Stomach (tissue), 9 donors: ENCODE results near the gene CYP4F12. TPM values are rescaled to one million over a fixed set of nuclear protein-coding genes. Genes with fewer than 3 reads are reported as not detected.

ENCODE experiments used
- DNase-seq, 2 donors: peaks; one replicate each; pipeline versions ENCODE4 v3.0.0 to v3.0.0-alpha.2; 2013 to 2019
- H3K27ac ChIP-seq, 5 donors: fragments of 200-600 bp in 4 of 5; sonication (generic) in 4 of 5; one replicate each; pipeline ENCODE4 v1.5.1; 2013 to 2019; ENCODE audit warnings: mild to moderate bottlenecking in 1 of 5, moderate library complexity in 1 of 5
- H3K27me3 ChIP-seq, 3 donors: fragments of 200-600 bp; sonication (generic); one replicate each; pipeline ENCODE4 v1.5.1; 2017 to 2019; ENCODE audit warnings: mixed run types in 1 of 3
- H3K36me3 ChIP-seq, 4 donors: fragments of 200-600 bp; sonication (generic); 1 replicate in 3 of 4; 2 replicates in 1 of 4; pipeline ENCODE4 v1.5.1; 2016 to 2019
- H3K4me1 ChIP-seq, 4 donors: fragments of 200-600 bp; sonication (generic); one replicate each; pipeline ENCODE4 v1.5.1; 2016 to 2019
- H3K4me3 ChIP-seq, 4 donors: fragments of 200-600 bp; sonication (generic) in 3 of 4; one replicate each; pipeline ENCODE4 v1.5.1; 2016 to 2019; ENCODE audit warnings: mild to moderate bottlenecking in 1 of 4
- H3K9me3 ChIP-seq, 4 donors: fragments of 200-600 bp; sonication (generic); one replicate each; pipeline ENCODE4 v1.5.1; 2016 to 2019
- EP300 ChIP-seq: sonication (generic); formaldehyde crosslinking; IDR thresholded peaks from one replicate; pipeline ENCODE4 v1.6.1; 2017; ENCODE audit warnings: antibody characterized with exemption
- POLR2A ChIP-seq, 4 donors: fragments of 450-650 bp; IDR thresholded peaks; one replicate each; pipeline ENCODE4 v1.6.1; 2016; ENCODE audit warnings: antibody characterized with exemption in 4 of 4, control low read depth in 2 of 4, mild to moderate bottlenecking in 1 of 4, moderate library complexity in 1 of 4
- POLR2AphosphoS5 ChIP-seq, 3 donors: sonication (generic); formaldehyde crosslinking; IDR thresholded peaks; one replicate each; pipeline ENCODE4 v1.6.1; 2016; ENCODE audit warnings: antibody characterized with exemption in 3 of 3
- WGBS, 5 donors: extraction: QIAGEN DNeasy Blood & Tissue Kit in 3 of 5; methylation state at CpG; one replicate each; pipeline versions ENCODE4 v1.1.5 to v1.1.7; 2013 to 2018; 5-methylcytosine and 5-hydroxymethylcytosine counted together
- intact Hi-C: fragments of 100-400 bp; cut with DNase I; formaldehyde crosslinking; loops from one replicate; pipeline ENCODE4 v1.15.1; 2023; ENCODE audit warnings: low total_unique reads
- polyA plus RNA-seq, 3 donors: library from polyadenylated mRNA; stranded (reverse); fragments of 200-250 nt; gene quantifications; one replicate each; pipeline ENCODE4 v1.2.3, GENCODE V29; 2013
- total RNA-seq, 5 donors: library from RNA; depleted of rRNA; stranded (reverse); fragments of >200 nt; gene quantifications; one replicate each; pipeline versions ENCODE4 v1.1.0 to v1.2.3, GENCODE V29; 2014 to 2016
- TF ChIP-seq, protein P1 (sequence below), 7 experiments: fragments of 450-650 bp in 4 of 7; fragments of 200-600 bp in 3 of 7; sonication (generic) in 3 of 7; IDR thresholded peaks; one replicate each; pipeline ENCODE4 v1.5.1; 2016 to 2019; ENCODE audit warnings: antibody characterized with exemption in 7 of 7, control low read depth in 2 of 7, mild to moderate bottlenecking in 1 of 7
- donor health status: healthy with polysubstance abuse.
- donor health status: Bipolar disorder and iron deficiency.
- donor health status: healthy.

CYP4F12 gene
- total and polyA plus RNA-seq, 8 donors: 2.5 to 113 (median 35.1) TPM

DNA sequence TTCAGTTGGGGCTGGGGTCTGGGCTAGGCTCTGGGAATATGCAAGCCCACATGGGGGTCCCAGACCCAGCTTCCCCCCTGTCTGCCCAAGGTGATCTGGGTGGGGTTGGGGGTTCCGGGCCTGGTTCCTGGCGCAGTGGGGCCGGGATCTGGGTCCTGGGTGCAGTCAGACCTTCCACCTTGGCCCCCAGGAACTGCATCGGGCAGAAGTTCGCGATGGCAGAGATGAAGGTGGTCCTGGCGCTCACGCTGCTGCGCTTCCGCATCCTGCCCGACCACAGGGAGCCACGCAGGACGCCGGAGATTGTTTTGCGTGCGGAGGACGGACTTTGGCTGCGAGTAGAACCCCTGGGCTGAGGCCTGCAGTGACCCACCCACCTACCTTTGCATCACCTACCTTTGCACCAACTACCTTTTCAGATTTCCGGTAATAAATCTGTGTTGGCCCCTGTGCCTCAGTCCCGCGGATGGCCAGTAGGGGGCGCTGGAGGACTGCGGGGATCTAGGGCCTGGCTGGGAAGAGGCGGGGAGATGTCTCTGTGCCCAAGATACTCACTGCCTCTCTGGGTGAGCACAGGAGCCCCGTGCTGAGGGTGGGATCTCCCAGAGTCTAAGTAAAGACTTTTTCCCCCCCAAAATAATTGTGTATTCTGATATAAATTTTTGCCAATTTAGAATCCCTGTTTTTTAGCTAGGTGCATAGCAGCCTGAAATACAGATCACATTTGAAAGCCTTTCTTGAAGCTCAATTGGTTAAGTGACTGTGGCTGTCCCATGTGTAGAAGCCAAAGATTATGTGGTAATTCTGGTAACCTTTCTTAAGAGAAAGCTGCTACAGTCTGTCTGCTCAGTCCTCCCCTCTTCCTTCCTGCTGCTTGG is 43.6 kb upstream of the CYP4F12 start:
- peak in 1 of 3 donors; percentile 33 for TF ChIP-seq POLR2AphosphoS5 (IDR thresholded peaks at IDR 0.05)
- no peak for TF ChIP-seq POLR2A (IDR thresholded peaks at IDR 0.05)
- TF ChIP-seq EP300: no peak
- TF ChIP-seq, protein P1, sequence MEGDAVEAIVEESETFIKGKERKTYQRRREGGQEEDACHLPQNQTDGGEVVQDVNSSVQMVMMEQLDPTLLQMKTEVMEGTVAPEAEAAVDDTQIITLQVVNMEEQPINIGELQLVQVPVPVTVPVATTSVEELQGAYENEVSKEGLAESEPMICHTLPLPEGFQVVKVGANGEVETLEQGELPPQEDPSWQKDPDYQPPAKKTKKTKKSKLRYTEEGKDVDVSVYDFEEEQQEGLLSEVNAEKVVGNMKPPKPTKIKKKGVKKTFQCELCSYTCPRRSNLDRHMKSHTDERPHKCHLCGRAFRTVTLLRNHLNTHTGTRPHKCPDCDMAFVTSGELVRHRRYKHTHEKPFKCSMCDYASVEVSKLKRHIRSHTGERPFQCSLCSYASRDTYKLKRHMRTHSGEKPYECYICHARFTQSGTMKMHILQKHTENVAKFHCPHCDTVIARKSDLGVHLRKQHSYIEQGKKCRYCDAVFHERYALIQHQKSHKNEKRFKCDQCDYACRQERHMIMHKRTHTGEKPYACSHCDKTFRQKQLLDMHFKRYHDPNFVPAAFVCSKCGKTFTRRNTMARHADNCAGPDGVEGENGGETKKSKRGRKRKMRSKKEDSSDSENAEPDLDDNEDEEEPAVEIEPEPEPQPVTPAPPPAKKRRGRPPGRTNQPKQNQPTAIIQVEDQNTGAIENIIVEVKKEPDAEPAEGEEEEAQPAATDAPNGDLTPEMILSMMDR (IDR thresholded peaks at IDR 0.05): peak in 6 of 7 experiments; percentile 87 to 97 (median 94)
- WGBS, 5 donors: 0 to 17% (median 9%) methylated on average over 12 to 25 of the region's 25 CpGs
- Histone ChIP-seq H3K27ac (no peak overlapping the region), H3K36me3 (no peaks in the 10 kb centered on the region), H3K9me3 (no peaks in the 10 kb centered on the region), H3K27me3 (peaks cover 0 to 34% (median 8%) of the 10 kb centered on the region in 3 donors), H3K4me1 (peaks cover 0 to 8% (median 4%) of the 10 kb centered on the region in 4 donors), H3K4me3 (no peak overlapping the region)
- peak; percentile 89 to 90 for DNase-seq
- intact Hi-C loops: loop anchor here (10.0 kb wide), 1 partner anchor 556 kb away; the partner anchor contains the start of gene FAM32A

DNA sequence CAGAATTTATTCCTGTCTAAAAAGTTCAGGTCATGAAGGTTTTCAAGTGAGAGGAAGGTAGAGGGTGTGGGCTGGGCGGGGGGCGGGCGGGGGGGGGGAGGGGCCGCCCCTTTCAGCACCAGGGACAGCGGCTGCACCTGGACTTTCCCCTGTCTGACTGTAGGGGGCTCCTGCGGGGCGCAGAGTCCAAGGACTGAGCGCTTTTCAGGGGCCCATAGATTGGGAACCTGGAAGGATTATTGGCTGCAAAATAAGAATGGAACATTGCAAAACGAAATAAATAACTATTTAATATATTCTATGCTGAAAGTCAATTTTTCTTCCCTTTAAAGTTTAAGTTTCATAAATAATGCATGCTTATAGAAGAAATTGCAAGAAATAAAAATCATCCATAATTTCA is 41.1 kb upstream of the CYP4F12 start:
- H3K4me1 ChIP-seq: peaks cover 0 to 15% (median 4%) of the 10 kb centered on the region in 4 donors
- intact Hi-C loops: no loop called here
- TF ChIP-seq POLR2AphosphoS5 (IDR thresholded peaks at IDR 0.05): no peak
- TF ChIP-seq, protein P1 (IDR thresholded peaks at IDR 0.05): peak in 2 of 7 experiments; percentile 22 to 24
- no peak overlapping the region for H3K4me3 ChIP-seq
- no peaks in the 10 kb centered on the region for H3K36me3 ChIP-seq
- WGBS, 5 donors: 1 to 6% (median 2%) methylated on average over 8 to 9 of the region's 9 CpGs
- peak in 1 of 2 donors; percentile 15 for DNase-seq
- peaks cover 0 to 30% (median 8%) of the 10 kb centered on the region in 3 donors for H3K27me3 ChIP-seq
- H3K9me3 ChIP-seq: no peaks in the 10 kb centered on the region
- H3K27ac ChIP-seq: no peak overlapping the region

DNA sequence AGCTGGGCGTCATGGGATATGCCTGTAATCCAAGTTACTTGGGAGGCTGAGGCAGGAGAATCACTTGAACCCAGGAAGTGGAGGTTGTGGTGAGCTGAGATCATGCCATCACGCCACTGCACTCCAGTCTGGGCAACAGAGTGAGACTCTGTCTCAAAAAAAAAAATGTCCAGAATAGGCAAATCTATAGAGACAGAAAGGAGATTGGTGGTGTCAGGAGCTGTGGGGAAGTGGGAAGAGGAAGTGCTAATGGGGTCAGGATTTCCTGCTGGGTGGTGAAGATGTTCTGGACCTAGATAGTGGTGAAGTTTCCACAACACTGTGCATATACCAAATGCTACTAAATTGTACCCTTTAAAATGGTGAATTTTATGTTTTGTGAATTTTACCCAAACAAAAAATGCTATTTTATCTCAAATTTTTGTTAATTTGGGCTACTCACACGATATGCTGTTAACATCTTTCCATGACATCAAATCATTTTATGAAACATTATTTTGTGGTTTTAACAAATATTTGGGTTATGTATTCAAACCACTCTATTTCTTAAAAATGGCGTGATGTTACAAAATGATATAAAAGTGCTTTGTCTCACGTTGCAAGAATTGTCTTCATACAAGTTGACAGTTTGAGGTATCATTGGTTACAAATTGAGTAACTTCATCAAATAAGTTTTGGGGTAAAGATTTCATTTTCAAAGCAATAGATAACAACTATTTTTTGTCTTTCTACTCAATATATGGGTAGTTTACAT is 39.6 kb upstream of the CYP4F12 start:
- no peaks in the 10 kb centered on the region for H3K9me3 ChIP-seq
- no peak overlapping the region for H3K27ac ChIP-seq
- peaks cover 0 to 15% (median 4%) of the 10 kb centered on the region in 4 donors for H3K4me1 ChIP-seq
- no peak for TF ChIP-seq POLR2A (IDR thresholded peaks at IDR 0.05)
- no peak for TF ChIP-seq POLR2AphosphoS5 (IDR thresholded peaks at IDR 0.05)
- TF ChIP-seq EP300: no peak
- no peaks in the 10 kb centered on the region for H3K36me3 ChIP-seq
- intact Hi-C loops: no loop called here
- 50 to 63% (median 55%) methylated on average over 5 of the region's 5 CpGs for WGBS, 5 donors
- DNase-seq: no peak
- H3K4me3 ChIP-seq: no peak overlapping the region
- H3K27me3 ChIP-seq: peaks cover 0 to 24% (median 8%) of the 10 kb centered on the region in 3 donors

DNA sequence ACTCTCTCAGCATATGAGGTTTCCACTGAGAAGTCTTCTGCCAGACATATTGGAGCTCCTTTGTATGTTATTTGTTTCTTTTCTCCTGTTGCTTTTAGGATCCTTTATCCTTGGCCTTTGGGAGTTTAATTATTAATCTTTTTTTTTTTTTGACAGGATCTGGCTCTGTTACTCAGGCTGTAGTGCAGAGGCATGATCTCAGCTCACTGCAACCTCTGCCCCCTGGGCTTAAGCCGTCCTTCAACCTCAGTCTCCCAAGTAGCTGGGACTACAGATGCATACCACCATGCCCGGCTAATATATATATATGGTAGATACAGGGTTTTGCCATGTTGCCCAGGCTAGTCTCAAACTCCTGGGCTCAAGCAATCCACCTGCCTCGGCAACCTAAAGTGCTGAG is 38.8 kb upstream of the CYP4F12 start:
- no peak overlapping the region for H3K4me3 ChIP-seq
- no peak overlapping the region for H3K27ac ChIP-seq
- peaks cover 0 to 15% (median 4%) of the 10 kb centered on the region in 3 donors for H3K27me3 ChIP-seq
- DNase-seq: no peak
- peaks cover 0 to 11% (median 2%) of the 10 kb centered on the region in 4 donors for H3K4me1 ChIP-seq
- no peaks in the 10 kb centered on the region for H3K9me3 ChIP-seq
- intact Hi-C loops: no loop called here
- no peaks in the 10 kb centered on the region for H3K36me3 ChIP-seq
- WGBS, 5 donors: 53 to 67% (median 60%) methylated on average over 3 of the region's 3 CpGs
- TF ChIP-seq POLR2AphosphoS5 (IDR thresholded peaks at IDR 0.05) (no peak), EP300 (no peak), POLR2A (IDR thresholded peaks at IDR 0.05) (no peak)
- TF ChIP-seq, protein P1 (IDR thresholded peaks at IDR 0.05): no peak
